NCI-H2227 treated with DMSO at 0.1 percent for 48 hours (cell line): ENCODE data around the gene CTBP1.

ENCODE experiments used
- DNase-seq: peaks from one replicate; lab custom pipeline; 2025; lab: John Stamatoyannopoulos, UW

CTBP1 gene

GRCh38 chr4:1283711-1284110, 34.8 kb upstream of the CTBP1 start:
- no peak for DNase-seq

GRCh38 chr4:1279253-1279652, 30.3 kb upstream of the CTBP1 start:
- no peak for DNase-seq

GRCh38 chr4:1277667-1278665, 29.0 kb upstream of the CTBP1 start:
- DNase-seq: no peak

DNA sequence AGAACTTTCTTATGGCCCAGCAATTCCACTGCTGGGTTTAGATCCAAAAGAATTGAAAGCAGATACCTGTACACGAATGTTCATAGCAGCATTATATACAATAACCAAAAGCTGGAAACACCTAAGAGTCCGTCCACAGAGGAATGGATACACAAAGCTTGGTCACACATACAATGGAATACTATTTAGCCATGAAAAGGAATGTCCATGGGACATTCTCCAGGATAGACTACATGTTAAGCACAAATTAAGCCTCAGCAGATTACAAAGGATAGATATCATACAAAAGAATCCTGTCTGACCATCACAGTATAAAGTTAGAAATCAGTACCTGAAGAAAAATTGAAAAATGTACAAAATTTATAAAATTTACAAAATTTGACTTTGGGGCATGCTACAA, 28.1 kb upstream of the CTBP1 start:
- no peak for DNase-seq

DNA sequence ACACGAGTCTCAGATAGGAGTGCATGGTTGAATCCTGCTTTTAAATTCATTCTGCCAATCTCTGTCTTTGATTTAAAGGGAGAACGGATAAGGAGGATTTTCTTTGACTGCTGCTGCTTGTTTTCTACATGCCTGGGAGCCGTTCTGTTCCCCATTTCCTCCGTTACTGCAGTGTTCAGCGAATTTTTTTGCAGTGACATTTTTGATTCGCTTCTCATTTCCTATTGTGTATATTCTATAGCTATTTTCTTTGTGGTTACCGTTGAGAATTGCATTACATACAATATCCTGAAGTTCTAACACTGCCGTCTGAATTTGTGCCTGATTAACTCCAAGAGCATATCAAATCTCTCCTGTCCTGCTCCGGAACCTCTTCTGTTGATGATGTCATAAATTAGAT, 25.9 kb upstream of the CTBP1 start:
- no peak for DNase-seq

DNA sequence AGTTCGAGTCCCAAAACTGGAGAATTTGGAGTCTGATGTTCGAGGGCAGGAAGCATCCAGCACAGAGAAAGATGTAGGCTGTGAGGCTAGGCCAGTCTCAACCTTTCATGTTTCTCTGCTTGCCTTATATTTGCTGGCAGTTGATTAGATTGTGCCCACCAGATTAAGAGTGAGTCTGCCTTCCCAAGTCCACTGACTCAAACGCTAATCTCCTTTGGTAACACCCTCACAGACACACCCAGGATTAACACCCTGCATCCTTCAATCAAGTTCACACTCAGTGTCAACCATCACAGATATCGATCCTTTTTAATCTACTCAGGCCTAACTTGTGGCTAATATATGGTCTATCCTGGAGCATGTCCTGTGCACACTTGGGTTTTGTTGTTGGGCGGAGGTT, 22.8 kb upstream of the CTBP1 start:
- DNase-seq: no peak

- DNase-seq: no peak
These were observed 20.3 kb upstream of the CTBP1 start for GRCh38 chr4:1269209-1269608.

- no peak for DNase-seq
These were observed 18.2 kb upstream of the CTBP1 start for GRCh38 chr4:1266881-1267763.

DNA sequence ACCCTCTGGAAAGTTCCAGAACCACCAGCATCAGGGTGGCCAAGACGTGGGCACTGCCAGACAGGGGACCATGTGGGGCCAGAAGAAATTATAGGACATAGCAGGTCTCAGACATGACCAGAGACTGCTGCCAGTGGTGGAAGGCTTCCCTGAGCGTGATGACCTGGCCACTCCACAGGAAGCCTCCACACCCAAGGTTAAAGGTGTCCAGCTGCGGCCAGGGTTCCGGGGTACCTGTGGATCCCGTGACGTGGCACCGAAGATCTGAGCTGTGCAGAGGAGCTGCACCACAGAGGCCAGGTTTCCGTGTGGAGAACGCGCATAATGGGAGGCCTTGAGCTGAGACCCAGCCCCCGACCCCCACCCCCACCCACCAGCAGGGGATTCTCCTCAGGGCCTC, 16.4 kb upstream of the CTBP1 start:
- no peak for DNase-seq

GRCh38 chr4:1264942-1265341, 16.0 kb upstream of the CTBP1 start:
- DNase-seq: no peak

GRCh38 chr4:1261107-1261928, 12.4 kb upstream of the CTBP1 start:
- DNase-seq: no peak

DNA sequence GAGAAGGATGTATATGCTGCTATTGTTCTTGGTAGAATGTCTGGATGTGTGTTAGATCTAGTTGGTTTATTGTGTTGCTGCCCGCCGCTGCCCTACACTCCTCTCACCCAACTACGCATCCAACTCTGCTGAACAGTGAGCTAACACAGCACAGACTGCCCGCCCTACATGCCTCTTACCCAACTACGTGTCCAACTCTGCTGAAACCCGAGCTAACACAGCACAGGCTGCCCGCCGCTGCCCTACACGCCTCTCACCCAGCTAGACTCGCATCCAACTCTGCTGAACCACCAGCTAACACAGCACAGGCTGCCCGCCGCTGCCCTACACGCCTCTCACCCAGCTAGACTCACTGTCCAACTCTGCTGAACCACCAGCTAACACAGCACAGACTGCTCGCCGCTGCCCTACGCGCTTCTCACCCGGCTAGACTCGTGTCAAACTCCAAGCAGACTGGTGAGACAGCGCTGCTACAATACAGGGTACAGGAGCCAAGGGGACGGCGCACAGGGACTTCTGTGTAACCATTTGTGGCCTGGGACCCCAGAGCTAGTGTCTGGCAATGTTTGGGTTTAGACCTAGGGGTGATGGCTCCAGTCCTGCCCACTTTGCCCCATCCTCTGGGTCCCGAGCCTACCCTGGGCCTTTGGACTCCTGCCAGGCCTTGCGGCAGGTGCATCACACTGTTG, 11.6 kb upstream of the CTBP1 start:
- no peak for DNase-seq

DNA sequence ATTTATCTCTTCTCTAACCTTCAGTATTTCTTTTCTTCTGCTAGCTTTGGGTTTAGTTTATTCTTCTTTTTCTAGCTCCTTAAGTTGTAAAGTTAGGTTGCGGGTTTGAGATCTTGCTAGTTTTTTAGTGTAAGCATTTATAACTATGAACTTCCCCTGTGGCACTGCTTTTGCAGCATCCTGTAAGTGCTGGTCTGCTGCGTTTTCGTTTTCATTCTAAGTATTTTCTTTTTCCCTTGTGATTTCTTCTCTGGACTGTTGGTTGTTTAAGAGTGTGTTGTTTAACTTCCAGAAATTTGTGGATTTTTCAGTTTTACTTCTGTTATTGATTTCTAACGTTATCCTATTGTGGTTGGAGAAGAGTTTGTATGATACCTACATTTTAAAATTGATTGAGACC, 11.0 kb upstream of the CTBP1 start:
- no peak for DNase-seq

GRCh38 chr4:1258457-1258856, 9.5 kb upstream of the CTBP1 start:
- no peak for DNase-seq

GRCh38 chr4:1255699-1256098, 6.8 kb upstream of the CTBP1 start:
- no peak for DNase-seq

GRCh38 chr4:1255151-1255550, 6.2 kb upstream of the CTBP1 start:
- DNase-seq: no peak

GRCh38 chr4:1253831-1254230, 4.9 kb upstream of the CTBP1 start:
- no peak for DNase-seq

- DNase-seq: no peak
These were observed 4.1 kb upstream of the CTBP1 start for GRCh38 chr4:1252928-1253492.

DNA sequence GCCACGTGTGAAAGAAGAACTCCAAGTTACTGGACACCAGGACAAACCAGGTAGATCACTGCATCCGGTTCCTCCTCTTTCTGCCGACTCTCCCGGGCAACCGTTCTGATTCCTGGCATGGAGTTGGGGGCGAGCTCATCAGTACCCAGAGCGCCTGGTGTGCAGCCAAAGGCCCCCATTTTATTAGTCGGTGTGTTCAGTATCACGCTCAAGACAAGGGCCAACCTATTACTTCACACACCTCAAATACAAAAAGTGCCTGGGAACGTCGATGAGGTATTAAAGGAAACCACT, 2.8 kb upstream of the CTBP1 start:
- DNase-seq: no peak

DNA sequence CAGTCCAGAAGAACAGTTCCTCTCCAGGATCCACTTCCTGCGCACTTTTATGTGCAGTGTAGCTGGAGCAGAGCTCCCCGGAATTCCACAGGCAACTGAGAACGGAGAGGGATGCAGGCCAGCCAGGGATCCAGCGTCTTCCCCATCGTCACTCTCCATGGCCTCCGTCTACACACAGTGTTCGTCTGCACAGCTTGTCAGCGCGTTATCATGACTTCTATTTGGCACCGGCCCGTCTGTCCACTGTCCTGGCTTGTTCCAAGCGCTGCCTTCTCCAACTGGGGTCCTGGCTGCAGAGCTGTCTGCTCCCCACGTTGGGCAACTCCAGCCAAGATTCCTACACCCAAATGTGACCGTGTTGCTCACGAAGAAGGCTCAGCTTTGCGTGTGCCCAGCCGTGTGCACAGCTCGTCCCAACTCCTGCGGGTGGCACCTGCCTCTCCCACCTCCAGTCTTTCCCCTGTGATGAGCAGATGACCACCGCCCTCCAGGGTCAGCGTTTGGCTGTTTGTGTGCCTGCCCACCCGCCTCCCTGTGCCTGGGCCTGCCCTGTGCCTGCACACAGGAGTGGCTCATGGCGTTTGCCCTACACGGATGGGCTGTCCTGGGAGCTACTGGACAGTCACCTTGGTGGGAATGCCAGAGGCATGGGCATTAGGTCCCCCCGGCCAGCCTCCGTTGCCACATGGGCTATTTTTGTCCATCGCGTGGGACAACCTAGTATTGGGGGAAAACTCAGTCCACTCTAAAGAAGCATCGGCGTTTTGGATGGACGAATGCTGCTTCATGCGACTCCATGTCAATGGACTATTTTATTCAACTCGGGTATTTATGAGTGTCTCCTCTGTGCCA, 2.2 kb upstream of the CTBP1 start:
- no peak for DNase-seq

DNA sequence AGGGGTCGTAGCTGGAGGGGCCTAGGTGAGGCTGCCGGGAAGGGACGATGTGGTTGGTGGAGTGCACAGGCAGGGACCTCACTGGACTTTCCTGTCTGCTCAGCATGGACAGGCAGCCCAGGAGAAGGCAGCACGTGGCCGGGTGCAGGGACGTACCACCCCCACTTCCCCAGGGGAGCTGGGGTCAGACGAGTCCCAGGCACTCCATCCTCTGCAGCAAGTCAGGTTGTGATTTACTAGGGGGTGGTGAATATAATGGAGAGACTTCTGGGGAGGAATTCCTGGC, 1.5 kb upstream of the CTBP1 start:
- no peak for DNase-seq
